Measurements from ENCODE around the gene SUDS3. TPM values are rescaled to one million over a fixed set of nuclear protein-coding genes. Genes with fewer than 3 reads are reported as not detected.

SUDS3 gene
- total and polyA plus RNA-seq, 10 of the 15 experiments (the other 5 are each of a cell fraction or from before 2014, with no cell fraction given), result 5.2 to 42.8 (median 21.7) TPM

- TF ChIP-seq SPI1 (IDR thresholded peaks at IDR 0.05; ENCODE audit: borderline replicate concordance, insufficient read depth, low read depth, low read length) (peak; percentile 32; the same call in 1 of the 2 replicates), BHLHE40 (IDR thresholded peaks at IDR 0.05; ENCODE audit: borderline replicate concordance in 1 of 2, low read depth in 2 of 2, low read length in 1 of 2) (peak in 1 of 2 experiments; percentile 77; a peak in 2 of 4 replicates), POLR2A (IDR thresholded peaks at IDR 0.05; ENCODE audit: low read depth, low read length) (peak; percentile 96), SRF (IDR thresholded peaks at IDR 0.05; ENCODE audit: low read depth in 2 of 2, low read length in 2 of 2) (peak; percentile 81 to 99), ESRRA (IDR thresholded peaks at IDR 0.05; ENCODE audit: low read length) (no peak), TAF1 (IDR thresholded peaks at IDR 0.05; ENCODE audit: borderline replicate concordance, low read depth, low read length) (peak; percentile 98), DPF2 (IDR thresholded peaks at IDR 0.05) (peak; percentile 68), PBX3 (IDR thresholded peaks at IDR 0.05; ENCODE audit: insufficient replicate concordance, low read depth, low read length) (peak; percentile 33), MEF2B (IDR thresholded peaks at IDR 0.05; ENCODE audit: partially characterized antibody, poor library complexity, severe bottlenecking) (peak; percentile 11), JUND (IDR thresholded peaks at IDR 0.05; ENCODE audit: low read depth, low read length) (peak; percentile 33; the same call in 1 of the 2 replicates), USF1 (IDR thresholded peaks at IDR 0.05; ENCODE audit: borderline replicate concordance, extremely low read length, insufficient read depth, low read depth, low read length) (no peak), NFXL1 (IDR thresholded peaks at IDR 0.05; ENCODE audit: borderline replicate concordance) (no peak), NBN (IDR thresholded peaks at IDR 0.05) (no peak), BACH1 (IDR thresholded peaks at IDR 0.05; ENCODE audit: borderline replicate concordance) (peak; percentile 82), RELB (IDR thresholded peaks at IDR 0.05; ENCODE audit: low read depth) (peak; percentile 80), ZNF207 (IDR thresholded peaks at IDR 0.05; ENCODE audit: borderline replicate concordance) (no peak; the same call in 1 of the 2 replicates), TBL1XR1 (IDR thresholded peaks at IDR 0.05; ENCODE audit: low read depth, low read length) (peak; percentile 43; the same call in 1 of the 2 replicates), EGR1 (IDR thresholded peaks at IDR 0.05; ENCODE audit: borderline replicate concordance in 1 of 2, low read depth in 2 of 2, low read length in 2 of 2) (peak in 1 of 2 experiments; percentile 45; a peak in 1 of 3 replicates), RAD51 (IDR thresholded peaks at IDR 0.05) (peak; percentile 77), RAD21 (IDR thresholded peaks at IDR 0.05; ENCODE audit: insufficient read depth, low read depth, low read length) (no peak)
Measured at GRCh38 chr12:118372541-118373495, 3.5 kb upstream of the SUDS3 start, which contains the start of gene TAOK3 (continued).
